HG03103 (cell line): Measurements from ENCODE around the gene EIF4H.
"Not testable (repeated sequence)": the region's sequence is repeated elsewhere in the genome, so short reads cannot be mapped to it uniquely, and the experiment has no call there.

Experiments
- ATAC-seq: cut with Tn5 transposase; IDR thresholded peaks from one replicate; pipeline ENCODE4 v1.9.1; 2021; ENCODE audit warnings: low read depth; ENCODE audit not compliant: unreplicated experiment

Gene EIF4H

DNA sequence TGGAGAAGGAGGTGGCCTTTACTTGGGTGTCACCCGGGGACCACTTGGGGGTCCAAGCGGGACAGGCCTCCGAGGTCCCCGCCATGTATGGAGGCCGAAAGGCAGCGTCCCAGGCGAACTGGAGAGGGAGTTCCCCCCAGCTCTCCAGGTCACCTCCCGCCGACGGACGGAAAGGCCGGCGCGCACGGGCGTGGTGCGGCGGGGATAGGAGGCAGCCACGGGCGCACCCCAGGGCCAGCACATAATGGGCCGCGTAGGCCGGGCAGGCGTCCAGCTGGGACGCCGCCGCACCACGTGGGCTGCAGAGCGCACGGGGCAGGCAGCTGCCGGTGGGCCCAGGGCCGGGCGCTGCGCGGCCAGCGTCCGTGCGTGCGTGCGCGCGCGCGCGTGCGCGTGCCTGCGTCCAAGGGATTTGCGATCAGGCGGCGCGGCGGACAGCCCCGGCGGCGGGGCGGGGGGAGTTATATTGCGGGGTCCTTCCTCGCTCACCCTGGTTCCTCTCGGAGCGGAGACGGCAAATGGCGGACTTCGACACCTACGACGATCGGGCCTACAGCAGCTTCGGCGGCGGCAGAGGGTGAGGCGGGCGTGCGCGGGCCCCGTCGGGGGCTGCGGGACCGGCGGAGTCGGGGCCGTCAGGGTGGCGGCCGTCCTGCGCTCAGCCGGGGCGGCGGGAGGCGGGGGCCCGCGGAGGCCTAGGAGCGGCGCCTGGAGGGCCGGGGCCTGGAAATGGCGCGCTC, at the start of gene EIF4H:
Gene EIF4H (plus strand): TSS at position 491 of the 740 bp plus-strand sequence. CDS start 28 bp downstream, at position 519.
- peak; percentile 66 for ATAC-seq

DNA sequence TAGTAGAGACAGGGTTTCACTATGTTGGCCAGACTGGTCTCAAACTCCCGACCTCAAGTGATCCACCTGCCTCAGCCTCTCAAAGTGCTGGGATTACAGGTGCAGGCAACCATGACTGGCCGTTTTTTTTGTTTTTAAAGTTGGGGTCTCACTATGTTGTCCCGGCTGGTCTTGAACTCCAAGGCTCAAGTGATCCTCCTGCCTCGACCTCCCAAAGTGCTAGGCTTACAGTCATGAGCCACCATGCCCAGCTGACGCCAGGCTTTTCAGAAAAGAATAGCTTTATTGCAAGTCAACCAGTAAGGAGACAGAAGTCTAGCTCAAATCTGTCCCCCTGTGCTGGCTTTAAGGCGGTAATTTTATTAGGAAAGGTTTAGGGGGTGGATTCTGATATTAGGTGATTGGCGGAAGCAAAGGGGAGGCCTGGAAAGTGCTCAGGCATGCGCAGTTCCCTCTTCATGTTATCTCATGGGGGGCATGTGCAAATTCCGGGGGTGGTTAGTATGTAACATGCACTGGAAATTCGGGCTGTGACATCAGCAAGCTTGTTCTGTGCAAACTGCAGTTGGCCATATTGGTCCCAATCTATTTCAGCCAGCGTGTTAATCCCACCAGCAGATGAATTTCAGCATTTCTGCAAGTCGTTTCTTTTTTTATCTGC, 47.8 kb upstream of the EIF4H start:
- ATAC-seq, result no peak

DNA sequence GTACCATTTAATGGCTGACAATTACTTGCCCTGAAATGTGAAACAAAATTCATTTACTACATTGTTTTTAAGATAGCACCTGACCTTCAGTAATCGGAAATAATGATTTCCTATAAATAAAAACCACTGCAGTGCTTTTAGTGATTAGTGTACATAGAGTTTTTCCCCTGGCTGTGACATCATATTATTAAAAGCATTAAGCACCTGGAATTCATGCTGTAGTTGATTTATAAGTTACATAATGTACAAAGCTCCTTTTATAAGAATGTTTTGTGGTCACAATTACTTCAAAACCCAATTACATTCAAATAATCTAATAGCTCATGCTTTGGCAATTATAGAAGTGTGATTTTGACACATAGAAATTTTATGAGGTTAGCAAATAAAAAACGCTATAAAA, 44.3 kb upstream of the EIF4H start:
- no peak for ATAC-seq

DNA sequence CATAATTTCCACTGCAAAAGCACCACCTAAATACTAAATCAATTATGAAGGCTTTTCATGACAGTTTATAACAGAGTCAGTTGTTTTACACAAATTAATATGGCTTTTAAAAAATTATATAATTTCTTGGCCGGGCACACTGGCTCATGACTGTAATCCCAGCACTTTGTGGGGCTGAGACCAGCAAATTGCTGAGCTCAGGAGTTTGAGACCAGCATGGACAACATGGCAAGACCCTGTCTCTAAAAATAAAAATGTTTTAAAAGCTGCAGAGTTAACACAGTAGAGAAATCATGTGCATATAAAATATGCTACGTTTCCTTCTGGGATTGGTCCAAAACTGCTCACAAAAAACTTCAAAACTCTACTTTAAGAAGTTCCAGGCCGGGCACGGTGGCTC, 43.6 kb upstream of the EIF4H start:
- ATAC-seq, result no peak

DNA sequence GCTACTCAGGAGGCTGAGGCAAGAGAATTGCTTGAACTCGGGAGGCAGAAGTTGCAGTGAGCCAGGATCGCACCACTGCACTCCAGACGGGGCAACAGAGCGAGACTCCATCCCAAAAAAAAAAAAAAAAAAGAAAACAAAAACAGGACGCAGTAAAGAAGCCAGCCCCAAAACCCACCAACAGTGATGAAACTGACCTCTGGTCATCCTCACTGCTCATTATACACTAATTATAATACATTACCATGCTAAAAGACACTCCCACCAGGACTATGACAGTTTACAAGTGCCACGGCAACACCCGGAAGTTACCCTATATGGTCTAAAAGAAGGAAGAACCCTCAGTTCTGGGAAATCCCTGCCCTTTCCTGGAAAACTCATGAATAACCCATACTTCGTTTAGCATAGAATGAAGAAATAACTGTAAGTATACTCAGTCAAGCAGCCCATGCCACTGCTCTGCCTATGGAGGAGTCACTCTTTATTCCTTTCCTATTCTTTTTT, 40.0 kb upstream of the EIF4H start:
- ATAC-seq, result no peak

DNA sequence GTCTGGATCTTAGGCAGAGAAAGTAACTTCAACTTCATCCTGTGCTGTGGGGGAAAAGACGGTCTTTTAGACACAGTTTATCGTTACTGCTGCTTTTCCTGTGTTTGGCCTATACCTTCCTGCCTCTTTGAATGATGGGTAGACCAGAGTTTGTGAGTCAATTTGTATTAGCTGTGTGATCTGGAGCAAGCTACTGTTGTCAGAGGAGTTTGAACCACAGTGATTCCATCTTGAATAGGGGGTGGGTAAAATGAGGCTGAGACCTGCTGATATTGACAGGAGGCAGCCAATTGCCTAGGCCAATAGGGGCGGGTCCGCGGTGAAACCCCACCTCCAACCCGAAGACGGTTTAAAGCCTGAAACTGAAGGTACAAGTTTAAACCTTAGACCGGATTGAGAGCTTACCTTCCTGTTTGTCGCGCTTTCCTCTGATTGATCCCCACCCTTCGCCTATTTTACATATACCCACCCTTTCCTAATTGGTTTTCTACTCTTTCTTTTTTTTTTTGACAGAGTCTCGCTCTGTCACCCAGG, 35.8 kb upstream of the EIF4H start:
- no peak for ATAC-seq

DNA sequence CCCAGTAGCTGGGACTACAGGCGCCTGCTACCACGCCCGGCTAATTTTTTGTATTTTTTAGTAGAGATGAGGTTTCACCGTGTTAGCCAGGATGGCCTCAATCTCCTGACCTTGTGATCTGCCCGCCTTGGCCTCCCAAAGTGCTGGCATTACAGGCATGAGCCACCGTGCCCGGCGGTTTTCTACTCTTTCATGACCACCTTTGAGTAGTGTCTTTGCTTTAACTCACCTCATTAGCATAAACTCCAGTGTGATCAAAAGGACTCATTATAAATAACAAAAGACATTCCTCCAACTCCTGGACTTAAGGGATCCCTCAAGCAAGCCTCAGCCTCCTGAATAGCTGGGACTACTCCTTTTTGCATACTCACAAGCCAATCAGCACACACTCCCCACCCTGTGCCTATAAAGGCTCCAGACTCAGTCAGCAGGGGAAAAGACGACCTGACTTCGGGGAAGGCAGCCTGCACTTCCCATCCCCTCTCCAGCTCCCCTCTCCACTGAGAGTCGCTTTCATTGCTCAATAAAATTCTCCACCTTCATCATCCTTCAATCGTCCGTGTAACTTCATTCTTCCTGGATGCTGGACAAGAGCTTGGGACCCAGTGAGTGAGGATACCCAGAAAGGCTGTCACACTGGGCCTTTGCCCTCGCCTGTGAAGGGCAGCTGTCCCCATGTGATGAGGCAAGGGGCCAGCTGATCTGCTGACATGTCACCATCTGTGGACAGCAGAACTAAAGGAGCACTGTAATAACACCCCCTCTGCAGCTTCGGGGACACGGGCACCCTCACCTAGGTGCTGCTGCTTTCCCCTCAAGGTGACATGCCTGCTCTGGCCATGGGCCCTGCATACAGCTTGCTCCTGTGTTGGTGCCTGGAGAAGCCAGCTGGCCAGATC, 35.0 kb upstream of the EIF4H start:
- ATAC-seq, result no peak

DNA sequence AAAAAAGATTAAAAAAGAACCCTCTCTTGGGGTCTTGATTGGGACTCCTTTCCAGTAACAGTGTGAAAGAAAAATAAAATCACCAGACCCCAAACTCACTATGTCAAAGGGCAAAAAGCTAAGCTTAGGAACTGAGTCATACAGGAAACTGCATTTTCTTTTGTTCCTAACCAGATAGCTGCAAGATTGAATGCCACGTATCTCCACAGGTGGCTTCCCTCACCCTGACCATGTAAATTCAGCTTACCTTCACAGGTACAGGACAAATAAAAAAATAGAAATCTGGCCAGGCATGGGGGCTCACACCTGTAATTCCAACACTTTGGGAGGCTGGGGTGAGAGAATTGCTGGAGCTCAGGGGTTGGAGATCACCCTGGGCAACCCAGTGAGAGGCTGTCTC, 32.5 kb upstream of the EIF4H start:
- no peak for ATAC-seq

DNA sequence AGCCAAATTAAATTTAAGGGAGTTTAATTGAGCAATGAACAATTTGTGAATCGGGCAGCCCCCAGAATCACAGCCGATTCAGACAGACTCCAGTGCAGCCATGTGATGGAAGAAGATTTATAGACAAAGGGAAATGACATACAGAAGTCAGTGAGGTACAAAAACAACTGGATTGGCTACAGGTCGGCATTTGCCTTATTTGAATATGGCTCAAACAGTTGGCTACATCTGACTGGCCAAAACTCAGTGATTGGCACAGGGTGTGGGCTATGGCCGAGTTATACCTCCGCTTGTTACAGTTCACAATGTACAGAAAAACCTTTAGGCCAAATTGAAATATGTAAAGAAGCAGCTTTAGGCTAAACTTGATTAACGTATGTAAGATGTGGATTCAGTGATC, 30.8 kb upstream of the EIF4H start:
- no peak for ATAC-seq

DNA sequence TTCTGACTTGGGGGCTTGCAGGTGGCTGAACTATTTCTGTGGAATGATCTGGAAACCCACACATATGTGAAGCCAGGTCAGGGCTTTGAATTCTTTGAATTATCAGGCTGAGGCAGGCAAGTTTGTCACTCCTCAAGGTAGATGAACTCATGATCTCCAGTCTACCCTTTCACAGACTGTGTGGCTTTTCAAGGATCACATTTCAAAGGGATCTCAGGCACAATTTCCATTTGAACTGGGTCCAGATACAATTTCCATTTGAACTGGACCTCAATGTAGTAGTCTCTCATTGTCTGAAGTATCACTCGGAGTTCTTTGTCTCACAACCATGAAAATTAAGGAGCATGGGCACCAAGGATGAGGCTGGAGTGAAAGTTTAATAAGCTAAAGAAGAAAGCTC, 25.7 kb upstream of the EIF4H start:
- no peak for ATAC-seq

DNA sequence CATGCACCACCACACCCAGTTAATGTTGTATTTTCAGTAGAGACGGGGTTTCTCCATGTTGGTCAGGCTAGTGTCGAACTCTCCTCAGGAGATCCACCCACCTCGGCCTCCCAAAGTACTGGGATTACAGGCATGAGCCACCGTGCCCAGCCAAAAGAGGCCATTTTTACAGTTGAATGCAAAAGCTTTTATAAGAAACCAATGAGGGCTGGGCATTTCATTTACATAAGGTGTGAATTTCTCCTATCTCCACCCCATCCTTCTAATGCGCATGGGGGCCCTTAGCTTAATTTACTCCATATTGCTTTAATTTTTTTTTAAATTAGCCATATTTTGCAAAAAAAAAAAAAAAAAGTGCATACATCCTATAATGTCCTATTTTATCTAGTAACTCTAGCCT, 25.1 kb upstream of the EIF4H start:
- no peak for ATAC-seq

DNA sequence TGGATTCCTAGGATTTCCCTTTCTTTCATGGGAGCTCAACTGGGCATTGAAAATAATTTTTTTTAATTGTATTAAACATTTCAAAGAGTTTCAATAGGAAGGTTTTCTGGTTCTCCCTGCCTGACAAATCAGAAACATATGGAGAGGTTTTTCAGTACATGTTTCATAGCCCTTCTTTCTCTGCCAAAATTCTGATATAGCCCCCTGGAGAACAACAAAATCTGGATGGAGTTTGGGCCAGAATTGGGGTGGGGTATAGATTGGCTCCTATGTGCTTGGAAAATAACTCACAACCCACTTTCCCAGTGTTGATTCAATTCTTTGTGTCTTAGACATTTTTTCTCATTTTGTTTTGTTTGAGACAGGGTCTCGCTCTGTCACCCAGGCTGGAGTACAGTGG, 24.6 kb upstream of the EIF4H start:
- ATAC-seq, result no peak

DNA sequence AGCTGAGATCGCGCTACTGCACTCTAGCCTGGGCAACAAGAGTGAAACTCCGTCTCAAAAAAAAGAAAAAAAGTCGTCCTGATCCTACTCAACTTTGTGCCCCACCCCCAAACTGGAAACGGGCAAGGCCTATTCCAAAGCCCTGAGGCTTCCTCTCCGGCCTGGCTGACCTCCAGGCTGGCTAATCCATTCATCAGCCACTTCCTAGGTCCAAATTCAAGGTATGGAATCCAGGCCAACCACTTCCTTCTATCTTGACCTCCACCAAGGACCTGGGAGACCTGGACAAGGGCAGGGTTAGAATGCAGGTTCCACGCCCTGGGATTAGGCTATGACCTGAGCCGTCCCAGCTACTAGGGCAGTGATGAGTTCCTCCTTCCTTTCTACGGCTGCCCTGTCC, 20.4 kb upstream of the EIF4H start:
- ATAC-seq, result no peak

DNA sequence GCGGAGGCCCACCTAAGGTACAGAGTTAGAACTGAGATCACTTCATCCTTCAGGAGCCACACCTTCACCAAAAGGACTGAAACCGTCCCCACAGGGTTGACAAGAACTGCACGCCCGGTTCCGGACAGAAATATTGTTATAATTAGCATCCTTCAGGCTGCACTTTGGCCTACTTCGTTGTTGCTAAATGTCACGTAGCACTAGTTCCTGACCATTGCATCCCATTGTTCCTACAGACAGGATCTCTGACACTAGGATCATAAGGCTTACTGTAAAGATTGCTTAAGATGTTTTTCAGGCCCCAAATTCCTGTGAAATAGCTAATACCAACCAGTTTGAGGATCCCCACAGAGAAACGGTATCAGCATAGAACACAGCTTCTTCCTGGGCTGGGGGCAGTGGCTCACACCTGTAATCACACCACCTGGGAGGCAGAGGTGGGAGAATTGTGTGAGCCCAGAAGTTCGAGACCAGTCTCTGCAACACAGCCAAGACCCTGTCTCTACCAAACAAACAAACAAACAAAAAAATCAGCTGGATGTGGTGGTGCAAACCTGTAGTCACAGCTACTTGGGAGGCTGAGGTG, 18.3 kb upstream of the EIF4H start:
- no peak for ATAC-seq

DNA sequence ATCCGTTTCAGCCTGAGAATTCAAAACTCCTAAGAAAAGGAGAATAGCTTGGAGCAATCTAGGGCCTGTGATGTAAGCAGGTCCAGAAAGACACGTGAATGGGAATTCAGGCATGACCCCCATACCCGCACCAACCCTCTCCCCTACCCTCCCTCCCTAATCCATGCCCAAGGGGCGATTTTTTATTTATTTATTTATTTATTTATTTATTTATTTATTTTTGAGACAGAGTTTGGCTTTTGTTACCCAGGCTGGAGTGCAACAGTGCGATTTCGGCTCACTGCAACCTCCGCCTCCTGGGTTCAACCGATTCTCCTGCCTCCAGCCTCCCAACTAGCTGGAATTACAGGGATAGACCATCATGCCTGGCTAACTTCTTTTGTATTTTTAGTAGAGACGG, 16.6 kb upstream of the EIF4H start:
- ATAC-seq, result no peak

DNA sequence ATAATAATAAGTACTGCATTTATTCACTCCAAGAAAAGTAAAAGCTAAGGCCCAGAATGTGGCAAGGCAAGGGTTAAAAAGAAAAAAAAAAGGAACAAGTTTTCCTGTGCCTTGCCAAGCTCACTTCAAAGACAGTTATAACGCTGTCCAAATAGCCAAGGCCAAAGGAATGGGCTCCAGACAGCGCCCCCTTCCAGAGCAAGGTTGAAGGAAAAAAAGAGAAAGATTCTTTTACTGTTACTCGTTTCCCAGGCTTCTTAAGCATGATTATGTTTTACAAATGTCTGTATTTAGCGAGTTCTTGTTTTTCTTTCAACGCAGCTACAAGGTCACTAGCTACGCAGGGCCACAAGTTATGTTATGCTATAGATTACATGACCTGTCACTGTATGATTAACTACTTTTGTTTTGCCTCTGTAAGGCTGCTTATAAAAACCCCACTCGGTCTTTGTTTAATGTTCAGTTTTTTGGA, 9.1 kb upstream of the EIF4H start:
- ATAC-seq, result no peak

DNA sequence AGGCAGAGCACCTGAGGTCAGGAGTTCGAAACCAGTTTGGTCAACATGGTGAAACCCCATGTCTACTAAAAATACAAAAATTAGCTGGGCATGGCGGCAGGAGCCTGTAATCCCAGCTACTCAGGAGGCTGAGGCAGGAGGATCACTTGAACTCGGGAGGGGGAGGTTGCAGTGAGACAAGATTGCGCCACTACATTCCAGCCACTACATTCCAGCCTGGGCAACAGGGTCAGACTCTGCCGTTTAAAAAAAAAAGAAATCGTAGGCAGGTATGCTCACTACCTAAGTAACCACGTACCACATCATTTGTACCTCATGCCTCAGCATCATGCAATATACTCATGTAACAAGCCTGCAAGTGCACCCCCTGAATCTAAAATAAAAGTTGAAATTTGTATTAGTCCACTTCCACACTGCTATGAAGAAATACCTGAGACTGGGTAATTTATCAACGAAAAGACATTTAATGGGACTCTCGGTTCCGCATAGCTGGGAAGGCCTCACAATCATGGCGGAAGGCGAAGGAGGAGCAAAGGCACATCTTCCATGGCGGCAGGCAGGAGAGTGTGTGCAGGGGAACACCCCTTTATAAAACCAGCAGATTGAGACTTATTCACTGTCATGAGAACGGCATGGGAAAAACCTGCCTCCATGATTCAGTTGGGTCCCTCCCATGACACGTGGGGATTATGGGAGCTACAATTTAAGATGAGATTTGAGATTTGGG, 8.1 kb upstream of the EIF4H start:
- ATAC-seq, result no peak

DNA sequence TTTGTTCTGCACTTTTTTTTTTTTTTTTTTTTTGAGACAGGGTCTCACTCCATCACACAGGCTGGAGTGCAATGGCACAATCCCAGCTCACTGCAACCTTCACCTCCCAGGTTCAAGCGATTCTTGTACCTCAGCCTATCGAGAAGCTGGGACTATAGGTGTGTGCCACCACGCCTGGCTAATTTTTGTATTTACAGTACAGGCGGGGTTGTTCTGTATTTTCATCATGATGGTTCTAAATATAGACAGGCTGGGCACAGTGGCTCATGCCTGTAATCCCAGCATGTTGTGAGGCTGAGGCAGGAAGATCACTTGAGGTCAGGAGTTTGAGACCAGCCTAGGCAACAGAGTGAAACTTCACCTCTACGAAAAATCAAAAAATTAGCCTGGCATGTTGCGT, 6.8 kb upstream of the EIF4H start:
- ATAC-seq, result not testable (repeated sequence)

DNA sequence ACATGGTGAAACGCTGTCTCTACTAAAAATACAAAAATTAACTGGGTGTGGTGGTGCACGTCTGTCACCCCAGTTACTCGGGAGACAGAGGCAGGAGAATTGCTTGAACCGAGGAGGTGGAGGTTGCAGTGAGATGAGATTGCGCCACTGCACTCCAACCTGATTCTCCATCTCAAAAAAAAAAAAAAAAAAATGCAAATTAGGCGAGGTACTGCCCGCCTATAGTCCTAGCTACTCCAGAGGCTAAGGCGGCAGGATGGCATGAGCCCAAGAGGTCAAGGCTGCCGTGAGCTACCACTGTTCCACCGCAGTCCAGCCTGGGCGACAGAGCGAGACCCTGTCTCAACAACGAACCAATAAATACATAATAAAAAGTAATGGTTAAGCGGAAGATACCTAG, 1.1 kb upstream of the EIF4H start:
- no peak for ATAC-seq

DNA sequence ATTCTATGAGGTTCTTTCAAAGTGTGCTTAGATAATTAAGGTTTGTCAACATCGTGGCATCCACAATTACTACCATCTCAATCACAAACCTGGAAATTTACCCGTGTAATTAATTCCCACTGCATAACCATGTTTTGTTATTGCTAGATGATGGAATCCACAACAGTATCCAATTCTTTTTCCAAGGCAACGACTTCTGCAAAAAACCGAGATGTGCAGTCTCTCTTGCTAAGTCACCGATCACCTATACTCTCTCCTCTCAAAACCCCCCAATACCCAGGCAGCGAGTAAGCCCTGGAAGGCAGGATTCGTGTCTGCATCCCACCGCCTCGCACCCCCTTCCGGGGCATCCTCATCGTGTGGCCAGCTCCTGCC, 678 bp upstream of the EIF4H start:
- no peak for ATAC-seq
